HG02981 (cell line): Measurements from ENCODE around the gene CA12.
"Not testable (repeated sequence)": the region's sequence is repeated elsewhere in the genome, so short reads cannot be mapped to it uniquely, and the experiment has no call there.

Source experiments
- ATAC-seq: cut with Tn5 transposase; IDR thresholded peaks from one replicate; pipeline ENCODE4 v1.9.1; 2021; ENCODE audit warnings: mild to moderate bottlenecking, moderate library complexity; ENCODE audit not compliant: unreplicated experiment

Gene CA12

DNA sequence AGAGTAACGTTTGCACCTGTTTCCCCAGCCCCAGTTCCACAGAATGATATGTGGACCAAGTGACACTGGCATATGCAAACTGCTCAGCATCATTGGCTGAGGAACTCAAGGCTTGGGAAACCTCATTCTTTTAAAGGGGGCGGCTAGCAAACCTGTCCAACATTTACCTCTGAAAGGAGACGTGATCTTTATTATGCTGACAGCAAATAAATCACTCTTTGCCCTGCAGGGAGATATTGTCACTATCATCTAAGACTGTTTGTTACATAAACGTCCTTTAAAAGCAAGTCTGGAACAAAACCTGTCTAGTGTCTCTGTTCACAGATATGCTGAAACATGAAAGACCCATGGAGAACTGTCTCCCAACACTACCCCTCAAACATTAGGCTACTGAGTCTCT is 21.5 kb downstream of the CA12 start:
- no peak for ATAC-seq

GRCh38 chr15:63358241-63359029 is 23.2 kb downstream of the CA12 start:
- no peak for ATAC-seq

DNA sequence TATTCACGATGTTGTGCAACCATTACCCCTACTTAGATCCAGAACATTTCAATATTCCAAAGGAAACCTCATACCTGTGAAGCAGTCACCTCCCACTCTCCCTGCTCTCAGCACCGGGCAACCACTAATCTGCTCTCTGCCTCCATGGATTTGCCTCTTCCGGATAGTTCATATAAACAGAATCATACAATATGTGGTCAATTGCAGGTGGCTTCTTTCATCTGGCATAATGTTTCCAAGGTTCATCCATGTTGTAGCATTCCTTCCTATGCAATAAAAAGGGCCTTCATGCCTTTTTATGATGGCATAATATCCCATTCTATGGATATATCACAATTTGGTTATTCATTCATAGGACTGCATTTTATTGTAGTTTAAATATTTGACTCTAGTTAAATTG is 23.9 kb downstream of the CA12 start:
- ATAC-seq = no peak

DNA sequence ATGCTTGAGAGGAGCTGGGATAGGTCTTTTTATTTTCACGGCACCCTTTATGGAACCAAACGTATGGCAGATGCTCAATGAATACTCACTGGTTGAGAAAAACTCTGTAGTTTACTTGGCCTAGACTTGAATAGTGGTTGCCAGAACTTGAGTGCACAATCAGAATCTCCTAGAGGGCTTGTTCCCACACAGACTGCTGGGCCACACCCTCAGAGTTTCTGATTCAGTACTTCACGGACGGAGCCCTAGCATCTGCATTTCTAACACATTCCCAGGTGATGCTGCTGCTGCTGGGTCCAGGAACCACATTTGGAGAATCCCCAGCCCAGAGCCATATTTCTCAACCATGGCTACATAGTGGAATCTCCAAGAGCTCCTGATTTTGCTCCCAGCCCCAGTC is 24.6 kb downstream of the CA12 start:
- ATAC-seq = no peak

- ATAC-seq = no peak
These were observed 26.6 kb downstream of the CA12 start for GRCh38 chr15:63354821-63355650.

DNA sequence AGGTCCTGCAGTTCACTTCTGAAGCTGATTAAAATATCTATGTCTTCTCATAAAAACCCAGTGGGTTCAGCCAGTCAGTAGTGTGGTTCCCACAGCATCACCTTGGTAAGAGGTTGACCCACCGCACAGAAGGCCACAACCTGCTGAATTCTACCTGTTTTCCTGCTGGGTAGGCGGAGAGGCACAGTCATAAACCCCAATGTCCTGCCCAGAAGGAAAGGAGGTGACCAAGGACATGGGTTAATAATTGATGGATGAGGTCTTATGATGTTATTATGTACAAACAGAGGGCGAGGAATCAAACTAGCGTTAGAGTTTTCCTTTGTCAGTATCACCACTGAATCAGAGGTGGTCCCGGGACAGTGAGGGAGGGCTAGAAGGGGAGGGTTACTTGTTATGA is 27.8 kb downstream of the CA12 start:
- no peak for ATAC-seq

DNA sequence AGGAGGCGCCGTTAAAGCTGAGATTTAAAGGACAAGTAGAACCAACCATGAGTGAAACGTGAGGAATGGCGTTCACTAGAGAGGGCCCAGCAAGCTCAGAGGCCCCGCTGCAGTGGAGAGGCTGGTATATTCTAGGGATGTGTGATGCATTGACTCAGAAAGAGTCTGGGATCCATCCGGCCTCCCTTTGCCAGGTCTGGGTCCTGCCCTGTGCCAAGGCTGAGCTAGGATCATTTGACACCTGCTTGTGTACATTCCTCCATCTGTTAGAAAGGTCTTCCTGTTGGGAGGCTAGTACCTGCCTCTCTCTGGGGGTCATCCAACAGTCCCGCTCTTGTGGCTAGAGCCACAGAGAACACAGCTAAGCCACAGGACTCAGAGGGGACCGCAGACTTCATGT is 28.4 kb downstream of the CA12 start:
- ATAC-seq = no peak

- ATAC-seq = no peak
These were observed 28.8 kb downstream of the CA12 start for GRCh38 chr15:63352808-63353207.

DNA sequence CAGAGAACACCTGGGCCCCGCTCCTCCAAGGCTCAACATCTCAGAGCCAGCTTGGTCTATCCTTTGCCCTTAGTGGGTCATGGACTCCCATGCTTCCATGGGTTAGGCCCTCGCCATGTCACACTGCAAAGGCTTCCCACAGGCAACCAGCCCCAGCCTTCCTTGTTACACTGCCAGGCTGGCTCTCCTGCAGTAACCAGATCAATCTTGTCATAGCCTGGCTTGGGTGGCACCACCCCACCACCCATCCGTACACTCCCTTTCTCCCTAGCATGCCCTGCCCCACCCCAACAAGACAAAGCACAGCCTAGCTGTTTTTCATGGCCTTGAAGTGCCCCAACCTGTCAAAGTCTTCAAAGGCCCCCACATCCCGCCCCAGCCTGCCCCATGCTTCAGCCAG is 30.5 kb downstream of the CA12 start:
- ATAC-seq = no peak

DNA sequence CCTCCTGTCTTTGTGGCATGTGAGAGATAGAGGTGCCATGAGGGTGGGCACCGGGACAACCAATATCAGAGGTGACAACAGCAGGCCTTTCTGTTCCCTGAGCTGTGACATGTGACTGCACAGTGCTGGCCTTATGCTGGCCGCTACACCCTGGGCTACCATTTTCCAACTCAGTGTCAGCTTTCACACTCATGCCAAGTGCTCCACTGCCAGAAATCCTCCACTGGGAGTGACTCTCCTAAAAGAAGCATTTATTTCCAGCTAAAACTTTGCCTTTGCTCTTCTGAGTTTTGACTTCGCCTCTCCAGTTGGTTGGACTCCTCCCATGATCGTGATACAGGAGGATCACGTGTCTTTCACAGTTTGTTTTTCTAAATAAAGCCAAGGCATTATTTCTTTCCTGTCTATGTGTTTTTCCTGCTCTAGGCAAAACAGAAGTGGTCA is 31.4 kb downstream of the CA12 start:
- ATAC-seq = no peak

- ATAC-seq = no peak
These were observed 32.0 kb downstream of the CA12 start for GRCh38 chr15:63349621-63350020.

- ATAC-seq = no peak
These were observed 32.5 kb downstream of the CA12 start for GRCh38 chr15:63349156-63349555.

DNA sequence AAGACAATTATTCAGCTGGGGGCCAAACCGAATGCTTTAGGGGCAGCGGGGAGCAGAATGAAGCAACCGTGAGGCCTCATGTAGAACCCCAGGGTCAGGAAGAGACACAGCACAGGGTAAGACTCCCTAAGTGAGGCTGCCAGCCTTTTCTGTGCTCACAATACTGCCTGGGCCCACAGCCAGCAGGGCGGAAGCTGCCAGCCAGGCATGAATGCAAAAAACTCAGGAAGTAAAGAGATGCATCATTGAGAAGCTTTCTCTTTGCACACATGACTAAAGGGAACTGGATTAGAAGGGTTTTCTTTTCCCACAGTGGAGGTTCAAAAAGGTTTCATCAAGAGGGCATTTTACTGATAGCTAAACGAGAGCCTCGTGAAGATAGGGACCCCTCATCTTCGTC is 33.3 kb downstream of the CA12 start:
- no peak for ATAC-seq

- no peak for ATAC-seq
These were observed 34.4 kb downstream of the CA12 start for GRCh38 chr15:63347074-63347857.

GRCh38 chr15:63345391-63345752 is 36.3 kb downstream of the CA12 start:
- no peak for ATAC-seq

- ATAC-seq = no peak
These were observed 36.8 kb downstream of the CA12 start for GRCh38 chr15:63344731-63345390.

DNA sequence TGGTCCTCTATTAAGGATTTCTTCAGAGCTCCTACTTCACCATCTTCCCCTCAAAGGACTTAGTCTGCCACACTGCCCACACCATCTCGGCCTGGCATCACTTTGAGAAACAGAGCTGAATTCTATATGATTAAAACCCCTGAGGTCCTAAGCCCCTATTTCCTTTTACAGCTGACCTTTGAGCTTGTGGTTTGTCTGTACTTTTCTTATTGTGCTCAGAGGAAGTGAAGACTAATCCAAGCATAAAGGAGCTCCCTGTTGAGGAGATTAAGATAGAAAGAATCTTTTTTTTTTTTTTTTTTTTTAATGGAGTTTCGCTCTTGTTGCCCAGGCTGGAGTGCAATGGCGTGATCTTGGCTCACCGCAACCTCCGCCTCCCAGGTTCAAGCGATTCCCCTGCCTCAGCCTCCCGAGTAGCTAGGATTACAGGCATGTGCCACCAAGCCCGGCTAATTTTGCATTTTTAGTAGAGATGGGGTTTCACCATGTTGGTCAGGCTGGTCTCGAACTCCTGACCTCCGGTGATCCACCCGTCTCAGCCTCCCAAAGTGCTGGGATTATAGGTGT is 38.6 kb downstream of the CA12 start:
- not testable (repeated sequence) for ATAC-seq

DNA sequence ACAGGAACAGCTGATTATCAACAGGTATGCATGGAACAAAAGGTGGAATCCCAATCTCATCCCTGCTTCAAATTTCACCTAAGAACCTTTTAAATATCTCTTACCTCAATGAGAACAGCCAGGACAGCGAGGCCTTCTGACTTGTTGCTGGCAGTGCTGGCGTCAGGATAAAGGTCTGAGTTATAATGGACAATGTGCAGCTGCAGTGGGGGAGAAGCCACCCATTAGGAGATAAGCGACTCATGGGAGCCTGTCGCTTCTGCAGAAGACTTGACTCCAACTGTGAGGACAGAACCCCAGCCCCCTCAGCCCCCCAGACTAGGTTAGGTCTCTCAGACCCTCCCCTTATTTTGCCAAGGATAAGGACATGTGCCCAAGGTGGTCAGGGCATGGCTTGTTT is 39.7 kb downstream of the CA12 start:
- ATAC-seq = no peak

DNA sequence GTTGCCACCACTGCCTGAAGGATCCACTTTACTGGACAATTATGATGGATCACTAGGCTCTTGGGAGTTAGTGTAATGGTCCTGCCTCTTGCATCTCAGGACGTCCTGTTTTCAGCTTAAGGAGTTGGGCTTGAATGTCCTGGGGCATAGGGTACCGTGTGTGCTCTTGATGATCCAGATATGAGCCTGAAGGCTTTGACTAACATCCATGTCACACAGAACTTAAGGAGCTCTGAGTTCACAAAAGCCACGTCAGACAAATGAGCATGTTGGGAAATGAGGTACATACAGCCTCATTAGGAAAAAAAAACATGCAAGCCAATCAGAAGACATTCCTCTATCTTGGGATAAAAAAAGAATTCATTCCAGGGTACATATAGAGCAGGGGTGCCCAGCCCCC is 40.8 kb downstream of the CA12 start:
- no peak for ATAC-seq

DNA sequence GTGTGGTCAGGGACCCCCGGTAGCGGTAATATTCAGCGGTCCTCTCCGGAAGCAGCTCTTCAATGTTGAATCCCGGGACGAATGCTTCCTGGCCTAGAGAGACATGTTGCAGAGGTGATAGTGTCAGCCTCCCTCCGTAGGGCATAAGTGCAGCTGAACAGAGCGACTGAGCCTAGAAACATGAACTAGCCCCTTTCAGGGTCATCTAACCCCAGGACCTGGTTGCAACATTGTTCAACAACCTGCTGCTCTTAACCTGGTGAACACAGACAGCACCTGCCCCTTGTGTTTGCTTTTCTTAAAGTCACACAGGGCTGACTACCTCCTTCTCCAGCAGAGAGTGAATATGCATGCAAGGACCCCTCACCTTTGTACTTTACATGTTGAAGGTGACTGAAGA is 41.3 kb downstream of the CA12 start:
- no peak for ATAC-seq

DNA sequence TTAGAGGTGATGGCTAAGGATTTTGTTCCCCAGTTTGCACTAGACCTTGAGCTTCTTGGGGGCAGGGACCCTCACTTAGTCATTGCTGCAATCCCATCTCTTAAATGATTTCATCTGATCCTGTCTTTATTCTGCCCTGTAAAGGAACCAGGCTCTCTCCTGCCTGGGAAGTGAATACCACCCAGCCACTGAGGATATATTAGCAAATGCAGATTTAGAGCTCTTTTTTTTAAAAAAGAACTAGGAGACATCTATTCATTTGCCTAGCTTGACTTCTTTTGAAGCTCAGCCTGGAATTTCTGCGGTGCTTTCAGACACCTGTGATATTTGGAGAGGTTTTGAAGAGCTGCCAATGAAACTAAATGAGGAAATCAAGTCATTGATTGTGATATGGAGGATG is 41.8 kb downstream of the CA12 start:
- ATAC-seq = no peak
